K562 (cell line): Measurements from ENCODE around the gene PRKD1. TPM values are rescaled to one million over a fixed set of nuclear protein-coding genes. Genes with fewer than 3 reads are reported as not detected.

ENCODE experiments used
- ATAC-seq: fragments of 200-7000 bp; cut with Tn5 transposase; 3 replicates; pipeline ENCODE4 v1.9.1; 2020; ENCODE audit warnings: moderate library complexity
- BruUV-seq: library from RNA; stranded (reverse); fragments of 400-500 nt; replicated peaks from 2 replicates; lab custom pipeline; 2021; lab: Mats Ljungman, UMichigan
- CTCF ChIA-PET: fragments of 300-600 bp; formaldehyde crosslinking; extraction: SDS; loops from one replicate; lab custom pipeline; 2021; ENCODE audit warnings: low intra/inter-chr PET ratio; lab: Yijun Ruan, JAX
- POLR2A ChIA-PET: fragments of 300-600, 350-650 bp; sonication (Branson Sonifier 250); formaldehyde crosslinking; extraction: SDS; loops from one replicate; lab custom pipeline; 2021; ENCODE audit warnings: antibody characterized with exemption, inconsistent platforms; lab: Yijun Ruan, JAX
- DNase-seq, 4 experiments: peaks; one replicate each; pipeline versions ENCODE4 v3.0.0 to v3.0.0-alpha.2; 2011 to 2018; ENCODE audit warnings: low spot score in 3 of 4, mixed read lengths in 3 of 4; ENCODE audit errors: extremely low read depth in 1 of 4
- FAIRE-seq: peaks from 2 replicates; lab custom pipeline; 2011; peaks lifted over from hg19 to GRCh38; lab: Jason Lieb, UNC
- H2AFZ ChIP-seq: 2 replicates; pipeline ENCODE4 v1.6.0; 2011; ENCODE audit warnings: low read depth, low read length, control low read depth, inconsistent platforms
- H3K27ac ChIP-seq: fragments of 200-600 bp; 3 replicates; pipeline ENCODE4 v1.8.0; 2011; ENCODE audit warnings: low read depth, mild to moderate bottlenecking, control low read depth, inconsistent platforms, low read length, moderate library complexity, mixed read lengths; ENCODE audit errors: extremely low read depth
- H3K27me3 ChIP-seq, 2 experiments: fragments of 300-600 bp in 1 of 2; 2 replicates in 1 of 2; 3 replicates in 1 of 2; pipeline versions ENCODE4 v1.6.0 to v1.8.0; 2011; ENCODE audit warnings: inconsistent platforms in 2 of 2, low read length in 2 of 2, mild to moderate bottlenecking in 1 of 2, mixed read lengths in 1 of 2, moderate library complexity in 1 of 2; ENCODE audit not compliant: control insufficient read depth in 2 of 2, insufficient read depth in 2 of 2
- H3K36me3 ChIP-seq: fragments of 300-600 bp; 3 replicates; pipeline ENCODE4 v1.8.0; 2011; ENCODE audit warnings: mild to moderate bottlenecking, low read length, inconsistent platforms; ENCODE audit not compliant: control insufficient read depth, insufficient read depth
- H3K4me1 ChIP-seq, 2 experiments: fragments of 200-600 bp in 1 of 2; replicated peaks in 1 of 2; 2 replicates in 1 of 2; 3 replicates in 1 of 2; pipeline versions ENCODE4 v1.5.1 to v1.8.0; 2011; ENCODE audit warnings: inconsistent platforms in 2 of 2, low read length in 2 of 2, mild to moderate bottlenecking in 1 of 2, mixed read lengths in 1 of 2, moderate library complexity in 1 of 2; ENCODE audit not compliant: control insufficient read depth in 2 of 2, insufficient read depth in 2 of 2
- H3K4me2 ChIP-seq: 2 replicates; pipeline ENCODE4 v1.6.1; 2011; ENCODE audit warnings: low read length, control low read depth, inconsistent platforms, mixed read lengths; ENCODE audit not compliant: insufficient read depth
- H3K4me3 ChIP-seq: fragments of 200-600 bp; sonication (generic), shearing (Covaris generic); 2 replicates; pipeline ENCODE4 v1.5.1; 2016; ENCODE audit warnings: control low read depth, inconsistent platforms
- H3K79me2 ChIP-seq: fragments of 200-600 bp; 3 replicates; pipeline ENCODE4 v1.8.0; 2011; ENCODE audit warnings: low read length, inconsistent platforms; ENCODE audit not compliant: control insufficient read depth, insufficient read depth
- H3K9ac ChIP-seq, 2 experiments: 2 replicates each; pipeline versions ENCODE4 v1.6.0 to v1.6.1; 2011; ENCODE audit warnings: low read depth in 2 of 2, low read length in 2 of 2, control low read depth in 1 of 2, inconsistent platforms in 1 of 2, mild to moderate bottlenecking in 1 of 2, mixed read lengths in 1 of 2; ENCODE audit not compliant: insufficient read depth in 1 of 2
- H3K9me1 ChIP-seq: one replicate; pipeline ENCODE4 v1.6.0; 2011; ENCODE audit warnings: inconsistent platforms, mild to moderate bottlenecking, low read length, moderate library complexity; ENCODE audit not compliant: control insufficient read depth, insufficient read depth
- H3K9me3 ChIP-seq: replicated peaks from 2 replicates; pipeline ENCODE4 v1.5.1; 2011; ENCODE audit warnings: low read depth, low read length, inconsistent platforms; ENCODE audit not compliant: control insufficient read depth, insufficient read depth
- H4K20me1 ChIP-seq: replicated peaks from 2 replicates; pipeline ENCODE4 v1.6.1; 2011; ENCODE audit warnings: low read length, inconsistent platforms, mixed read lengths; ENCODE audit not compliant: control insufficient read depth, insufficient read depth
- AFF4 ChIP-seq: sonication (generic); formaldehyde crosslinking; IDR thresholded peaks from 2 replicates; pipeline ENCODE4 v1.8.0; 2023; ENCODE audit warnings: mild to moderate bottlenecking, missing genetic modification reagents
- BDP1 ChIP-seq: IDR thresholded peaks from 3 replicates; pipeline ENCODE4 v1.6.1; 2011; ENCODE audit not compliant: insufficient read length, insufficient read depth
- LEF1 ChIP-seq: fragments of 450-650 bp; IDR thresholded peaks from 2 replicates; pipeline ENCODE4 v1.6.1; 2016; ENCODE audit warnings: mild to moderate bottlenecking
- NCOR1 ChIP-seq: fragments of 450-650 bp; IDR thresholded peaks from 2 replicates; pipeline ENCODE4 v1.6.1; 2016; ENCODE audit warnings: mild to moderate bottlenecking, moderate library complexity
- PKNOX1 ChIP-seq: fragments of 450-650 bp; IDR thresholded peaks from 2 replicates; pipeline ENCODE4 v1.6.1; 2016
- TFE3 ChIP-seq: fragments of 450-650 bp; formaldehyde crosslinking; IDR thresholded peaks from 2 replicates; pipeline ENCODE4 v1.4.0; 2020; ENCODE audit warnings: mild to moderate bottlenecking, mixed read lengths
- USF2 ChIP-seq: sonication (generic); formaldehyde crosslinking; IDR thresholded peaks from 2 replicates; pipeline ENCODE4 v1.5.0; 2020; ENCODE audit warnings: missing genetic modification reagents
- ZBTB11 ChIP-seq, 3 experiments: fragments of 200-800 bp in 1 of 3; fragments of 250-450 bp in 1 of 3; fragments of 450-650 bp in 1 of 3; sonication (Bioruptor Pico) in 1 of 3; sonication (Bioruptor generic) in 1 of 3; formaldehyde crosslinking in 1 of 3; IDR thresholded peaks; 2 replicates each; pipeline versions ENCODE4 v1.6.1 to v1.8.0; 2016 to 2022; ENCODE audit warnings: mild to moderate bottlenecking in 2 of 3, missing genetic modification characterization in 2 of 3, missing compliant biosample characterization in 1 of 3, moderate library complexity in 1 of 3
- ZBTB8A ChIP-seq: fragments of 450-650 bp; IDR thresholded peaks from 2 replicates; pipeline ENCODE4 v1.6.1; 2018; ENCODE audit warnings: mild to moderate bottlenecking, moderate library complexity; ENCODE audit not compliant: partially characterized antibody
- ZKSCAN3 ChIP-seq: fragments of 250-450 bp; sonication (Bioruptor Pico); IDR thresholded peaks from 2 replicates; pipeline ENCODE4 v1.4.0; 2020
- WGBS: fragments of 100-300 bp; shearing (Covaris generic); methylation state at CpG from one replicate; pipeline ENCODE4 v1.1.6; 2016; ENCODE audit warnings: low coverage, mixed read lengths; ENCODE audit not compliant: insufficient coverage; ENCODE audit errors: missing lambda C conversion rate; 5-methylcytosine and 5-hydroxymethylcytosine counted together
- in situ Hi-C: fragments of 300-500 bp; cut with MboI; formaldehyde crosslinking; loops from 4 replicates; pipeline ENCODE4 v1.15.0; 2018; ENCODE audit warnings: inconsistent platforms, mixed read lengths
- intact Hi-C: fragments of 100-400 bp; cut with micrococcal nuclease; formaldehyde crosslinking; loops from 2 replicates; pipeline ENCODE4 v1.14.2; 2022
- polyA plus RNA-seq, 8 experiments: library from polyadenylated mRNA; depleted of rRNA in 4 of 8; stranded (reverse) in 5 of 8; unstranded in 3 of 8; fragments of >200 nt; fragmentation: Nextera tagmentation in 2 of 8; fragmentation: Illumina TruSeq in 1 of 8; extraction: Ambion mirVana in 2 of 8; extraction: Trizol in 1 of 8; gene quantifications; 2 replicates each; pipeline versions ENCODE4 v1.2.1 to v1.2.3, GENCODE V29; 2011 to 2014; ENCODE audit warnings: inconsistent platforms in 1 of 8, missing spikeins in 1 of 8
- total RNA-seq, 7 experiments: library from RNA; depleted of rRNA in 6 of 7; stranded (reverse); fragments of >200 nt in 6 of 7; fragmentation: Illumina TruSeq in 2 of 7; extraction: Trizol in 2 of 7; gene quantifications; 2 replicates each; pipeline versions ENCODE4 v1.2.1 to v1.2.3, GENCODE V29; 2011 to 2021; ENCODE audit warnings: low replicate concordance in 1 of 7

PRKD1 gene
- total and polyA plus RNA-seq, 9 of the 15 experiments (the other 6 are each of a cell fraction or from before 2014, with no cell fraction given), result 0.04 to 0.25 (median 0.13) TPM; not detected in 1

GRCh38 chr14:29674566-29675285, 252.9 kb downstream of the PRKD1 start:
- Histone ChIP-seq H2AFZ (no peak overlapping the region), H3K27me3 (no peaks in the 10 kb centered on the region), H3K9ac (no peak overlapping the region), H4K20me1 (no peaks in the 10 kb centered on the region), H3K9me1 (no peaks in the 10 kb centered on the region), H3K9me3 (no peaks in the 10 kb centered on the region), H3K4me3 (no peak overlapping the region), H3K36me3 (no peaks in the 10 kb centered on the region), H3K4me1 (no peaks in the 10 kb centered on the region), H3K4me2 (no peak overlapping the region), H3K79me2 (no peaks in the 10 kb centered on the region), H3K27ac (no peak overlapping the region)
- BruUV-seq, result no TSS peak
- 26% methylated on average over 7 of the region's 7 CpGs for WGBS
- DNase-seq (no peak), FAIRE-seq (no peak), ATAC-seq (no peak)
- POLR2A ChIA-PET, result interaction anchor here (0.8 kb wide), 1 partner anchor 16 kb away, joined by 3 read pairs; no protein-coding TSS in a partner anchor
- intact Hi-C loops, result no loop called here
- in situ Hi-C loops, result no loop called here
- CTCF ChIA-PET, result no interaction called here
- TF ChIP-seq ZBTB8A, result no peak
- TF ChIP-seq AFF4 (CRISPR knock-in tag), result no peak
- no peak for TF ChIP-seq ZBTB11 (CRISPR knock-in tag; IDR thresholded peaks at IDR 0.05)
- TF ChIP-seq ZKSCAN3 (CRISPR knock-in tag), result no peak
- no peak for TF ChIP-seq PKNOX1
- TF ChIP-seq USF2, result no peak
- TF ChIP-seq NCOR1, result no peak
- TF ChIP-seq TFE3 (CRISPR knock-in tag), result no peak
- TF ChIP-seq BDP1, result no peak
- TF ChIP-seq LEF1, result no peak
